GM12872 (cell line): ENCODE results near the gene YAP1.

Experiments used
- TF ChIP-seq, protein P1 (sequence below): IDR thresholded peaks from 3 replicates; pipeline ENCODE4 v1.5.1; 2011; ENCODE audit warnings: low read depth, mild to moderate bottlenecking, low read length, moderate library complexity; ENCODE audit not compliant: insufficient read depth

The YAP1 gene

DNA sequence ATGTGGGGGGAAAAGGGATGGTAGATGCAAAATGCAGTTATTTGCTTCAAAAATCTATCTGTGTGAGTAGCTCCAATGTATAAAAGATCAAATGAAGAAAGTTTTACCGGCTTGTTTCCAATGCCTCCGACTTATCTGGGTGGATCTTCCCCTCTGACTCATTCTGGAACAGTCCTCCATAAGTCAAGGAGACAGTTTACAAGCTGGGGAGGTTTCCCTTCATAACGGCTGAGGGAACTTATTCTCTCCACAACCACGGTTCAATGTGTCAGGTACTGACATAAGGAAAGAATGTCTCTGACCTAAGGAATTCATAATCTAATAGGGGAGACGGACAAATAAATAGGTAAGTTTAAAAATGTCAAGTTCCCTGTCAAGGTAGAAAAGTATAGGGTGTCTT is 157.4 kb downstream of the YAP1 start:
- TF ChIP-seq, protein P1, sequence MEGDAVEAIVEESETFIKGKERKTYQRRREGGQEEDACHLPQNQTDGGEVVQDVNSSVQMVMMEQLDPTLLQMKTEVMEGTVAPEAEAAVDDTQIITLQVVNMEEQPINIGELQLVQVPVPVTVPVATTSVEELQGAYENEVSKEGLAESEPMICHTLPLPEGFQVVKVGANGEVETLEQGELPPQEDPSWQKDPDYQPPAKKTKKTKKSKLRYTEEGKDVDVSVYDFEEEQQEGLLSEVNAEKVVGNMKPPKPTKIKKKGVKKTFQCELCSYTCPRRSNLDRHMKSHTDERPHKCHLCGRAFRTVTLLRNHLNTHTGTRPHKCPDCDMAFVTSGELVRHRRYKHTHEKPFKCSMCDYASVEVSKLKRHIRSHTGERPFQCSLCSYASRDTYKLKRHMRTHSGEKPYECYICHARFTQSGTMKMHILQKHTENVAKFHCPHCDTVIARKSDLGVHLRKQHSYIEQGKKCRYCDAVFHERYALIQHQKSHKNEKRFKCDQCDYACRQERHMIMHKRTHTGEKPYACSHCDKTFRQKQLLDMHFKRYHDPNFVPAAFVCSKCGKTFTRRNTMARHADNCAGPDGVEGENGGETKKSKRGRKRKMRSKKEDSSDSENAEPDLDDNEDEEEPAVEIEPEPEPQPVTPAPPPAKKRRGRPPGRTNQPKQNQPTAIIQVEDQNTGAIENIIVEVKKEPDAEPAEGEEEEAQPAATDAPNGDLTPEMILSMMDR: no peak

DNA sequence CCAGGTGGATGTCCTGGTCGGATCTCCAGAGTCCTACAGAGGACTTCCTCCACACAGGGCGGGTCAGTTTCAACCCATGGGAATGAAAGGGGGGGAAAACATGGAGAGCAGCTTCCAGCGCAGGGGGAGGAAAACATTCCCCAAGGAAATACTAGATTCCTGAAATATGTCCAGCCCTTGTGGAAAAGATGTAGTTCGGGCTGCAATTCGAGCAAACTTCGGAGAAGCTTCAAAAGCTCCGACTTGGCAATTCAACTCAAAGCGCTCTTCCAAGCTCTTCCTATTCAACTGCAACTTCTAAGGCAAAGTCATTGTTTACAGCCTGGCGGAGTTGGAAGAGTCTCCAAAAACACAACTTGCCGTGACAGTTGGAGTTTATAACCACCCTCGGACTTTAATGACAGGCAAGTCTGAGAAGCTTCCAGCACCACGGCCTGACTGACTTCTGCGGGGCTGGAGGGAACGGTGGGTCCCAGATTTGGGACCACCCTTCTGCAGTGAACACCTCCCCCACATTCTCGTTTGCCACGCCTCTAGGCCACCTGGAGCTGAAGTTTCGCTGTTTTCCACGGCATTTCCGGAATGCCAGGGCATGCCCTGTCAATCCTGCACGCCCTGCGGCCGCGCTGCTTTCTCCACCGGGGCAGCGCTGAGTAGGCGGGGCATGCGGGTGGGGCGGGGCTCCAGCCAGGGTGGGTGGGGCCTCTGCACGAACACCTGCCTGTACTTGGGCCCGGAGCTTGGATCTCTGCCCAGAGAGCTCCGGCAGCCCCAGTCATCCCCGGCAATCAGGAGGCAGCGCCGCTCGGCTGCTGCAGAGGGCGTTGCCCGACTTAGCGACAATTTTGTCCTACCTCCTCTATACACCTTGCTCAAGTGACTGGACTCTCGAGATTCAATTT is 158.1 kb downstream of the YAP1 start:
- TF ChIP-seq, protein P1: peak; percentile 37; the same call in 1 of the 3 replicates

DNA sequence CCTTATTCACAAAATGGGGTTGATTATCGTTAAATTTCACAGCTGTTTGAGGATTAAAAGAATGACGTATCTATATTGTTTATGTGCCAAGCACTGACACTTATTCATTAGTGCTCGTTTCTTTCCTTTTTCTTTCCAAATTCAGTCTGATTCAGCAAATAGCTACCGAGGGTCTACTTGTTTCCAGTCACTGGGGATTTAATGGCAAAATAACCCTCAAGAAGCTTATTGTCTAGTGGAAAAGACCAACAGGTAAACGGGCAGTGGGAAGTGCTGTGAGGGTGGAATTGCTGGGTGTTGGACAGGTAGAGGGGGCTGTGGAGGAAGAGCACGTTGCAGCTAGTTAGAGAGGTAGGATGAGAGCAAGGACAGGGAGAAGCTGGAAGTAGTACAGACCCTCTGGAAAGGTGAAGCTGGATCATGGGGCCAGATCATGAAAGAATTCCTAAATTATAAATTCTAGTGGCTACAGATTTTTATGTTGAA is 158.8 kb downstream of the YAP1 start:
- TF ChIP-seq, protein P1: no peak

- TF ChIP-seq, protein P1: no peak
Observed at GRCh38 chr11:102269927-102270326, 159.7 kb downstream of the YAP1 start.

DNA sequence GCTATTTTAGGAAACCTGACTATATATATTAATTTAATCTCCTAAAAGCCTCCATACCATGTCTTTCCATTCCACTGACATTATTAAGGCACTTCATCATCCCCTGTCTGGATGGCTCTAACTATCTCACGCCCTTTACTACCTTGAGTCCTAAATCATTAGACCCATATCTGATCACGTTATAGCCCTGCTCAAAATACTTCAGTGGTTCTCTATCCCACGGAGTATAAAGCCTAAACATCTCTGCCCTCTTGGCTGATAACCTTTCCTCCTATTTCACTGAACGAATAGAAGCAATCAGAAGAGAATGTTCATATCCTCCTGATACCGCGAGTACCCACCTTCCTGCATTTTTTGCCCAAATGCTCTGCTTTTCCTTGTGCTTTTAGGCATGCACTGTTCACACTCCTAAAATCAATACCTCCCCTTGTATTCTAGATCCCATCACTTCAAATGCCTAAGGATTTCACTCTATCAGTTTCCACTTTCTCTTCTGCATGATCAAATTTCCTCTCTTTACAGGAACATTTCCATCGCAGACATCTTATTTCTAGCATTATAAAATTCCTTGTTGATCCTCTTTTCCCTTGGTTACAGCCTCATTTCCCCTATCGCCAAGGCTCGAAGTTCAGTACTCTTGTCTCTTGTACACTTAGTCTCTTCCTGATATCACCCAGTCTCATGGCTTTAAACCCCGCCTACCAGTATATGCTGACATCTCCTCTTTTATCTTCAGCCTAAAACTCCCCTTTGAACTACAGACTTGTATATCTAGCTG is 162.0 kb downstream of the YAP1 start:
- TF ChIP-seq, protein P1: no peak

DNA sequence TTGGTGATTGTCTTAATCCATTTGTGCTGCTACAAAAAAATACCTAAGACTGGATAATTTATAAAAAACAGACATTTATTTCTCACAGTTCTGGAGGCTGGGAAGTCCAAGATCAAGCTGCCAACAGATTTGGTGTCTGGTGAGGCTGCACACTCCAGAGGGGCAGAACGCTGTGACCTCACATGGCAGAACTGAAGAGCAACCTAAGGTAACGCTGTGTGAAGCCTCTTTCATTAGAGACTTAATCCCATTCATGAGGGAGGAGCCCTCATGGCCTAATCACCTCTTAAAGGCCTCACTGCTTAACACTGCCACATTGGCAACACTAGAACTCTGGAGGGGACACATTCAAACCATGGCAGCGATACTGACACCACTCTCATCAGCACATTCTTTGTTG is 164.4 kb downstream of the YAP1 start:
- TF ChIP-seq, protein P1: no peak

DNA sequence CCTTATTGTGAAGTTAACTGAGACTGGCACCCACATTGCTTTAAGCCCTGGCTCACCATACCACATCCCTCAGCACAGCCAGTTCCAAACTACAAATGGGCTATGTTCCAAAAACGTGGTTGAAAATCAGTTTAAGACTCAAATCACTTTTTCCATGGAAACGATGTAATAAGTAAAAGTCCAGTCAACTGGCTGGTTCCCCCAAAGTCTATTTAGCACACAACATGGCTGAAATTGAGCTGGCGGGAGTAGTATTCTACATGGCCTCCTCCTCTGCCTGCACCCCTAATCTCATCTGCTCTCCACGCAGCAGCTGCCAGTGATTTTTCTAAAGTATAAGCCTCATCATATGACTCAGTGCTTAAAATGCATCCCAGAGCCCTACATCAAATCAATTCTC is 166.1 kb downstream of the YAP1 start:
- TF ChIP-seq, protein P1: no peak
